Nephron (organoid): Measurements from ENCODE around the gene ADO.

Experiments
- H3K27ac Mint-ChIP-seq, 3 experiments: 2 replicates each; pipeline ENCODE4 v1.8.0; 2020; ENCODE audit warnings: mixed read lengths in 3 of 3, mild to moderate bottlenecking in 2 of 3, moderate library complexity in 1 of 3
- H3K27me3 Mint-ChIP-seq: 2 replicates; pipeline ENCODE4 v1.8.0; 2021; ENCODE audit warnings: low read depth, mild to moderate bottlenecking, moderate library complexity, mixed read lengths
- H3K36me3 Mint-ChIP-seq: 2 replicates; pipeline ENCODE4 v1.8.0; 2020; ENCODE audit warnings: low read depth, mixed read lengths
- H3K4me1 Mint-ChIP-seq: 2 replicates; pipeline ENCODE4 v1.8.0; 2020; ENCODE audit warnings: mixed read lengths
- H3K4me3 Mint-ChIP-seq, 3 experiments: 2 replicates each; pipeline ENCODE4 v1.8.0; 2020; ENCODE audit warnings: mild to moderate bottlenecking in 3 of 3, mixed read lengths in 3 of 3, moderate library complexity in 2 of 3
- H3K9me3 Mint-ChIP-seq: 2 replicates; pipeline ENCODE4 v1.8.0; 2020; ENCODE audit warnings: mixed read lengths
- CTCF ChIP-seq, 3 experiments: fragments of 200-600 bp; sonication (generic); IDR thresholded peaks; one replicate each; pipeline ENCODE4 v1.5.0; 2021; ENCODE audit warnings: antibody characterized with exemption in 3 of 3; ENCODE audit not compliant: unreplicated experiment in 3 of 3

ADO gene

DNA sequence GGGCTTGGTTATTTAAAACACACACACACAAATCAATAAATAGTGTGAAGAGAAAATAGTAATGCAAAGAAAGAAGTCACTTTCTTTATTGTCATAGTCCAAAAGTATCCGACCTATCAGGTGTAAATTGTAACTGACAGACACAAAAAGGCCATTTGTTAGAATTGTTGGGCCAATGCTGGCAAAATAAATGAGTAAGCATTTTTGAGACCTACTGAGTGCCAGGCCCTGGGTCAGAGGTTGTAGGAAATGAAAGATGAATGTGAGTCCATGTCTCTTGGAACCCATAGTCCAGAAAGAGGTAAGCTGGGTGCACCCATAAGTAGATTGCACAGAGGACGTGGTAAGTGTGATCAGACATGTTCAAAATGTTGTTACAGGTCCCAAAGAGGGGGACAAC is 25.1 kb downstream of the ADO start:
- Mint-ChIP-seq H3K27me3 (peaks cover 13% of the 10 kb centered on the region), H3K4me1 (no peaks in the 10 kb centered on the region), H3K9me3 (peaks cover 10% of the 10 kb centered on the region), H3K36me3 (no peaks in the 10 kb centered on the region), H3K4me3 (no peak overlapping the region), H3K27ac (no peak overlapping the region)
- no peak for TF ChIP-seq CTCF (IDR thresholded peaks at IDR 0.05; ENCODE audit: unreplicated experiment in 3 of 3)

GRCh38 chr10:62830679-62831078 is 26.2 kb downstream of the ADO start:
- Mint-ChIP-seq H3K4me3 (no peak overlapping the region), H3K36me3 (no peaks in the 10 kb centered on the region), H3K9me3 (peaks cover 10% of the 10 kb centered on the region), H3K4me1 (no peaks in the 10 kb centered on the region), H3K27me3 (peaks cover 7% of the 10 kb centered on the region), H3K27ac (no peak overlapping the region)
- no peak for TF ChIP-seq CTCF (IDR thresholded peaks at IDR 0.05; ENCODE audit: unreplicated experiment in 3 of 3)

- Mint-ChIP-seq H3K4me1 (no peaks in the 10 kb centered on the region), H3K4me3 (no peak overlapping the region), H3K27me3 (peaks cover 3% of the 10 kb centered on the region), H3K36me3 (no peaks in the 10 kb centered on the region), H3K27ac (no peak overlapping the region), H3K9me3 (peaks cover 10% of the 10 kb centered on the region)
- TF ChIP-seq CTCF (IDR thresholded peaks at IDR 0.05; ENCODE audit: unreplicated experiment in 3 of 3) = no peak
Measured at GRCh38 chr10:62831346-62831745, 26.8 kb downstream of the ADO start.

DNA sequence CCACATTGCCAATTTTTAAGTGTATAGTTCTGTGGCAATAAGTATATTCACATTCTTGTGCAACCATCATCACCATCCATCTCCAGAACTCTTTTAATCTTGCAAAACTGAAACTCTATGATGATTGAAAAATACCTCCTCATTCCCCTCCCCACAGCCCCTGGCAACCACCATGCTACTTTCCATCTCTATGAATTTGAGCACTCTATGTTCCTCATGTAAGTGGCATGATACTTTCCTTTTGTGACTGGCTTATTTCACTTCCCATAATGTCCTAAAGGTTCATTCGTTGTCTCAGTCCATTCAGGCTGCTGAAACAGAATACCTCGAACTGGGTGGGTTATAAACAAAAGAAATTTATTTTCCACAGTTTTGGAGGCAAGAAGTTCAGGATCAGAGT is 35.1 kb downstream of the ADO start:
- H3K9me3 Mint-ChIP-seq = no peaks in the 10 kb centered on the region
- H3K27me3 Mint-ChIP-seq = peaks cover 4% of the 10 kb centered on the region
- H3K27ac Mint-ChIP-seq = no peak overlapping the region
- H3K4me3 Mint-ChIP-seq = no peak overlapping the region
- no peaks in the 10 kb centered on the region for H3K36me3 Mint-ChIP-seq
- TF ChIP-seq CTCF (IDR thresholded peaks at IDR 0.05; ENCODE audit: unreplicated experiment in 3 of 3) = no peak
- no peaks in the 10 kb centered on the region for H3K4me1 Mint-ChIP-seq

GRCh38 chr10:62842983-62843382 is 38.5 kb downstream of the ADO start:
- Mint-ChIP-seq H3K9me3 (peaks cover 7% of the 10 kb centered on the region), H3K27ac (no peak overlapping the region), H3K27me3 (peaks cover 4% of the 10 kb centered on the region), H3K4me1 (no peaks in the 10 kb centered on the region), H3K4me3 (no peak overlapping the region), H3K36me3 (no peaks in the 10 kb centered on the region)
- TF ChIP-seq CTCF (IDR thresholded peaks at IDR 0.05; ENCODE audit: unreplicated experiment in 3 of 3) = no peak

DNA sequence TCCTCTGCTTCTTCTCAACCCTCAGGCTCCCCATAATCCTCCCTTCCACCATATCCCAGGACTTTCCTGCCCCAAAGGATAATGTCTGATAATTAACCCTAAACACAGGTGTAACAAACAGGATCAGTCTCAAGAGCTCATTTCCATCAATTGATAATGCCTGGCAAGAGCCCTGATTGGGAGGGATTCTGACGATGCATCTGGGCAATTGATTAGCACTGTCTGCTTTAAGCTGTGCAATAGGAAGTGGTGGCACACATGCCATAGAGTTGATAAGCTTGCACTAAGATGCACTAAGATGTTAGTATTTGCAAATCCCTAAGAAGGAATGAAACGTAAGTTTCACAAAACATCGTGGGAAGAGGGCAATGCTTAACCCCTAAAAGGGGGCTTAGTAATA is 39.1 kb downstream of the ADO start:
- Mint-ChIP-seq H3K27me3 (peaks cover 4% of the 10 kb centered on the region), H3K4me1 (no peaks in the 10 kb centered on the region), H3K4me3 (no peak overlapping the region), H3K27ac (no peak overlapping the region), H3K9me3 (peaks cover 11% of the 10 kb centered on the region), H3K36me3 (no peaks in the 10 kb centered on the region)
- no peak for TF ChIP-seq CTCF (IDR thresholded peaks at IDR 0.05; ENCODE audit: unreplicated experiment in 3 of 3)
